PFSK-1 (cell line): ENCODE results near the gene OR13J1.

Experiments
- POLR2AphosphoS5 ChIP-seq: IDR thresholded peaks from 2 replicates; pipeline ENCODE4 v1.6.1; 2012; ENCODE audit warnings: low read depth, mild to moderate bottlenecking, control low read depth, low read length, moderate library complexity
- REST ChIP-seq, 2 experiments: IDR thresholded peaks; 2 replicates each; pipeline versions ENCODE4 v1.6.1 to v1.8.0; 2011 to 2012; ENCODE audit warnings: low read depth in 2 of 2, low read length in 2 of 2, control low read depth in 1 of 2, inconsistent platforms in 1 of 2, mild to moderate bottlenecking in 1 of 2, moderate library complexity in 1 of 2; ENCODE audit not compliant: insufficient read depth in 1 of 2
- SIN3A ChIP-seq: IDR thresholded peaks from 2 replicates; pipeline ENCODE4 v1.6.1; 2012; ENCODE audit warnings: mild to moderate bottlenecking, low read length, moderate library complexity, borderline replicate concordance; ENCODE audit not compliant: insufficient read depth
- TAF1 ChIP-seq: IDR thresholded peaks from 2 replicates; pipeline ENCODE4 v1.6.1; 2012; ENCODE audit warnings: low read length, control low read depth, borderline replicate concordance; ENCODE audit not compliant: insufficient read depth

DNA sequence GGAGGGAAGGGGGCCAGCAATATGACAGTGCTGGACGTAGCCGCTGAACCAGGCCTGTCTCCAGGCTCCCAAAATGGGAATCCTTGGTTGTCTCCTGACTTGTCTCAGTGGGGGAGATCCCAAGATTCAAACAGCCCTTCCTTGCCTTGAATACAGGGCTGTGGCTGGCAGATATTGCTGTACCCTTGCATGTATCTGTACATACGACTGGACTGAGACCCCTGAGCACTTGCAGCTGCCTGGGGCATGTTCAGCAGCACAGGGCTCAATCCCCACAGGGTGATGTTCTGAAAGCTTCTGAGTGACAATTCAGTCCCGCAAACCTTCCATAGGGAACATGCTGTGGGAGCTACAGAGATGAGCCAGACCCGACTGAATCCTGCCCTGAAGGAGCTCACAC, 13.3 kb downstream of the OR13J1 start:
- TF ChIP-seq SIN3A (no peak), POLR2AphosphoS5 (no peak), REST (IDR thresholded peaks at IDR 0.05; ENCODE audit: insufficient read depth in 1 of 2, low read depth in 2 of 2, low read length in 2 of 2) (no peak), TAF1 (no peak)
